Vagina (tissue), 2 donors: ENCODE data around the gene METTL26. TPM values are rescaled to one million over a fixed set of nuclear protein-coding genes. Genes with fewer than 3 reads are reported as not detected.
A peak's percentile ranks its signal among the peaks of the same experiment; 100 is the strongest.

ENCODE experiments used
- DNase-seq, 2 donors: peaks; one replicate each; pipeline ENCODE4 v3.0.0-alpha.2; 2017; ENCODE audit errors: extremely low spot score in 2 of 2
- H3K27ac ChIP-seq: fragments of 200-600 bp; sonication (generic); one replicate; pipeline ENCODE4 v1.5.1; 2019
- H3K27me3 ChIP-seq: fragments of 200-600 bp; sonication (generic); one replicate; pipeline ENCODE4 v1.5.1; 2019
- H3K36me3 ChIP-seq, 2 donors: fragments of 200-600 bp; sonication (generic); one replicate each; pipeline ENCODE4 v1.5.1; 2017 to 2019
- H3K4me1 ChIP-seq: fragments of 200-600 bp; sonication (generic); one replicate; pipeline ENCODE4 v1.5.1; 2019
- H3K4me3 ChIP-seq, 2 donors: fragments of 200-600 bp; sonication (generic); 1 replicate in 1 of 2; 2 replicates in 1 of 2; pipeline ENCODE4 v1.5.1; 2016 to 2019
- H3K9me3 ChIP-seq: fragments of 200-600 bp; sonication (generic); one replicate; pipeline ENCODE4 v1.5.1; 2019
- POLR2A ChIP-seq, 2 donors: fragments of 450-650 bp; IDR thresholded peaks; one replicate each; pipeline ENCODE4 v1.6.1; 2017; ENCODE audit warnings: antibody characterized with exemption in 2 of 2, mild to moderate bottlenecking in 2 of 2, moderate library complexity in 2 of 2
- POLR2AphosphoS5 ChIP-seq, 2 donors: sonication (generic); formaldehyde crosslinking; IDR thresholded peaks; one replicate each; pipeline ENCODE4 v1.9.0; 2017; ENCODE audit warnings: antibody characterized with exemption in 2 of 2, mild to moderate bottlenecking in 2 of 2, low read depth in 1 of 2; ENCODE audit not compliant: insufficient read depth in 1 of 2
- intact Hi-C: fragments of 100-400 bp; cut with DNase I; formaldehyde crosslinking; loops from one replicate; pipeline ENCODE4 v1.15.1; 2023
- total RNA-seq: library from RNA; depleted of rRNA; stranded (reverse); fragments of >200 nt; gene quantifications from one replicate; pipeline ENCODE4 v1.2.3, GENCODE V29; 2016
- TF ChIP-seq, protein P1 (sequence below), 3 experiments: fragments of 450-650 bp in 2 of 3; fragments of 200-600 bp in 1 of 3; sonication (generic) in 1 of 3; IDR thresholded peaks; one replicate each; pipeline ENCODE4 v1.5.1; 2017 to 2019; ENCODE audit warnings: antibody characterized with exemption in 3 of 3, mild to moderate bottlenecking in 2 of 3, moderate library complexity in 2 of 3

Gene METTL26
- total RNA-seq, 1 donor from 2014 or later, result 187 TPM

DNA sequence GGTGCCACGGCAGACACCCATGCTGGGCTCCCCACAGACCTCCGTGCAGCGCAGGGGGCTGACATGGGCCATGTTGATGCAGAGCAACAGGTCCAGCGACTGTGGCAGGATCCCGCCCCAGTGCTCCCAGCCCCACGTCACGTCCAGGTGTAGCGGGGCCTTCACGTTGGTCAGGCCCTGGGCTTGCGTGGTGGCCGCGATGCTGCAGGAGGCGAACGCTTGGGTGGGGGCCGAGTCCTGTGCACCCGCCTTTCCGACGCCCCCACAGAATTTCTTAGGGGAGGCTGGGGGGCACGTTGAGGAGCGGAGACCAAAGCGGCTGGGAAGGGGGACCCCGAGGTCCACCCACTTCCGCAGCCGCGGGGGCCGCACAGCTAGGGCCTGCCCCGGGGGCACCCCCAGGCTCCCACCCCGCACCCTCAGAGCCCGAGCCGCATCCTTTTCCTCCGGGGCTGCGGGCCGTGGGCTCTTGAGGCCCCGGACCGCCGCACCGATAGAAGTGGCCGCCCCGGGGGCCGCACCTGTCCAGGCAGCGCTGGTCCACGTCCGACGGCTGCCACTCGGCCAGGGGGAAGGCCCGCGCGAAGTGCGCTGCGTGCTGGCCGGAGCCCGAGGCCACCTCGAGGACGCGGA lies 416 bp downstream of the METTL26 start:
- H3K27me3 ChIP-seq, result no peaks in the 10 kb centered on the region
- peak overlapping the region; percentile 99 for H3K27ac ChIP-seq
- H3K9me3 ChIP-seq, result no peaks in the 10 kb centered on the region
- peaks cover 39% of the 10 kb centered on the region for H3K4me1 ChIP-seq
- no peak for DNase-seq
- TF ChIP-seq, protein P1, sequence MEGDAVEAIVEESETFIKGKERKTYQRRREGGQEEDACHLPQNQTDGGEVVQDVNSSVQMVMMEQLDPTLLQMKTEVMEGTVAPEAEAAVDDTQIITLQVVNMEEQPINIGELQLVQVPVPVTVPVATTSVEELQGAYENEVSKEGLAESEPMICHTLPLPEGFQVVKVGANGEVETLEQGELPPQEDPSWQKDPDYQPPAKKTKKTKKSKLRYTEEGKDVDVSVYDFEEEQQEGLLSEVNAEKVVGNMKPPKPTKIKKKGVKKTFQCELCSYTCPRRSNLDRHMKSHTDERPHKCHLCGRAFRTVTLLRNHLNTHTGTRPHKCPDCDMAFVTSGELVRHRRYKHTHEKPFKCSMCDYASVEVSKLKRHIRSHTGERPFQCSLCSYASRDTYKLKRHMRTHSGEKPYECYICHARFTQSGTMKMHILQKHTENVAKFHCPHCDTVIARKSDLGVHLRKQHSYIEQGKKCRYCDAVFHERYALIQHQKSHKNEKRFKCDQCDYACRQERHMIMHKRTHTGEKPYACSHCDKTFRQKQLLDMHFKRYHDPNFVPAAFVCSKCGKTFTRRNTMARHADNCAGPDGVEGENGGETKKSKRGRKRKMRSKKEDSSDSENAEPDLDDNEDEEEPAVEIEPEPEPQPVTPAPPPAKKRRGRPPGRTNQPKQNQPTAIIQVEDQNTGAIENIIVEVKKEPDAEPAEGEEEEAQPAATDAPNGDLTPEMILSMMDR (IDR thresholded peaks at IDR 0.05), result no peak
- no peak for TF ChIP-seq POLR2A (IDR thresholded peaks at IDR 0.05)
- TF ChIP-seq POLR2AphosphoS5 (IDR thresholded peaks at IDR 0.05; ENCODE audit: insufficient read depth in 1 of 2, low read depth in 1 of 2), result no peak
- intact Hi-C loops, result no loop called here
- H3K4me3 ChIP-seq, result peak overlapping the region; percentile 69 to 96
- no peaks in the 10 kb centered on the region for H3K36me3 ChIP-seq

DNA sequence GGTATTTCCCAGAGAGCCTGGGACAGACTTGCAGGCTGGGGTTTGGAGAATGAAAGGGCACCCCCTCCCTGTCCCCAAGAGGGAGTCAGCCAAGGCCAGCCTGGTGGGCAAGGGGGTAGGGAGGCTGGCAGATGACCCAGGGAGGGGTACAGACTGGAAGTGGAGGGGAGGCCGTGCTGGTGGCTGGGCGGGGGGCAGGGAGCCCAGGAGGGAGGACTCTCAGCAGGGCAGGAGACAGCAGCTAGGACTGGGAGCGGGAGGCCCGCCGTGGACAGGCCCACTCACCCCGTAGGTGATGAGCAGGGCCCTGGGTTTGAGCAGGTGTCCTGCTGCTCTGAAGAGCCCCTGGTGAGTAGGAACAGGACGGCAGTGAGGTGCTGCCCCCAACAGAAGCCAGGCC lies 1.1 kb downstream of the METTL26 start:
- Histone ChIP-seq H3K4me1 (peaks cover 40% of the 10 kb centered on the region), H3K9me3 (no peaks in the 10 kb centered on the region), H3K36me3 (no peaks in the 10 kb centered on the region), H3K27ac (no peak overlapping the region), H3K4me3 (peak overlapping the region; percentile 69 to 96), H3K27me3 (no peaks in the 10 kb centered on the region)
- no peak for DNase-seq
- TF ChIP-seq POLR2AphosphoS5 (IDR thresholded peaks at IDR 0.05; ENCODE audit: insufficient read depth in 1 of 2, low read depth in 1 of 2), result no peak
- no peak for TF ChIP-seq POLR2A (IDR thresholded peaks at IDR 0.05)
- TF ChIP-seq, protein P1 (IDR thresholded peaks at IDR 0.05), result no peak
- intact Hi-C loops, result no loop called here

DNA sequence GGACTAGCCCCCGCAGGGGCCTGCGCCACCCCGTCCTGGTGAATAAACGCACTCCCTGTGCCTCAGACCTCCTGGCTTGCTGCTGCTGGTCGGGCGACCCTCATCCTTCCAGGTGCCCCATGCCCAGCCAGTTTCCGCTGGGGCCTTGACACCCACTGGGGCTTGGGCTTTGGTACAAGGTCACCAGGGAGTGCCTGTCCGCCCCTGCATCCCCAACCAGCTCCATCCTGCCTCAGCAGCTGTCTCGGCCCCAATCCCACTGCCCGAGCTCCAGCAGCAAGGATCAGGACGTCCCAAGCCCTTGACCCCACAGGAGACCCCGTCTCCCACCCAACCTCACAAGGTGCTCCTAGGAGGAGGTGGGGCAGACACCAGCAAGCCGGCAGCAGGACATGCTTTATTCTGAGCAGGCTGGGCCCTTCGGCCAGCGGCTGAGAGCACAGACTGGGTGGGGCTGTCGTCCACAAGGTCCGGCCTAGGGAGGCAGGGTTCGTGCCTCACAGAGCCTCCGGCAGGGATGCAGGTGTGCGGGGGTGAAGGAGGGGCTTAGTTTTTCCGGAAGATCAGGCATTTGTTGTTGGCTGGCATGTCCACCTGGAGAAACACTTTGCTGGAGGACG lies 1.9 kb downstream of the METTL26 start:
- Histone ChIP-seq H3K27ac (no peak overlapping the region), H3K4me1 (peaks cover 48% of the 10 kb centered on the region), H3K27me3 (no peaks in the 10 kb centered on the region), H3K36me3 (no peaks in the 10 kb centered on the region), H3K9me3 (no peaks in the 10 kb centered on the region), H3K4me3 (no peak overlapping the region)
- intact Hi-C loops, result no loop called here
- TF ChIP-seq POLR2AphosphoS5 (IDR thresholded peaks at IDR 0.05; ENCODE audit: insufficient read depth in 1 of 2, low read depth in 1 of 2), result no peak
- TF ChIP-seq, protein P1 (IDR thresholded peaks at IDR 0.05), result no peak
- no peak for TF ChIP-seq POLR2A (IDR thresholded peaks at IDR 0.05)
- DNase-seq, result no peak

DNA sequence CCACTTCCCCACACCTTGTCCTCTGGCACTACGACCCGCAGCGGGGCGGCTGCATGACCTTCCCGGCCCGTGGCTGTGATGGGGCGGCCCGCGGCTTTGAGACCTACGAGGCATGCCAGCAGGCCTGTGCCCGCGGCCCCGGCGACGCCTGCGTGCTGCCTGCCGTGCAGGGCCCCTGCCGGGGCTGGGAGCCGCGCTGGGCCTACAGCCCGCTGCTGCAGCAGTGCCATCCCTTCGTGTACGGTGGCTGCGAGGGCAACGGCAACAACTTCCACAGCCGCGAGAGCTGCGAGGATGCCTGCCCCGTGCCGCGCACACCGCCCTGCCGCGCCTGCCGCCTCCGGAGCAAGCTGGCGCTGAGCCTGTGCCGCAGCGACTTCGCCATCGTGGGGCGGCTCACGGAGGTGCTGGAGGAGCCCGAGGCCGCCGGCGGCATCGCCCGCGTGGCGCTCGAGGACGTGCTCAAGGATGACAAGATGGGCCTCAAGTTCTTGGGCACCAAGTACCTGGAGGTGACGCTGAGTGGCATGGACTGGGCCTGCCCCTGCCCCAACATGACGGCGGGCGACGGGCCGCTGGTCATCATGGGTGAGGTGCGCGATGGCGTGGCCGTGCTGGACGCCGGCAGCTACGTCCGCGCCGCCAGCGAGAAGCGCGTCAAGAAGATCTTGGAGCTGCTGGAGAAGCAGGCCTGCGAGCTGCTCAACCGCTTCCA lies 2.6 kb downstream of the METTL26 start:
- Histone ChIP-seq H3K27me3 (no peaks in the 10 kb centered on the region), H3K4me3 (no peak overlapping the region), H3K27ac (no peak overlapping the region), H3K9me3 (no peaks in the 10 kb centered on the region), H3K4me1 (peaks cover 48% of the 10 kb centered on the region), H3K36me3 (no peaks in the 10 kb centered on the region)
- intact Hi-C loops, result no loop called here
- no peak for DNase-seq
- TF ChIP-seq POLR2A (IDR thresholded peaks at IDR 0.05) (no peak), POLR2AphosphoS5 (IDR thresholded peaks at IDR 0.05; ENCODE audit: insufficient read depth in 1 of 2, low read depth in 1 of 2) (no peak)
- TF ChIP-seq, protein P1 (IDR thresholded peaks at IDR 0.05), result no peak
